Measurements from ENCODE around the gene MAEA.

The MAEA gene

GRCh38 chr4:1326751-1327525 lies 37.2 kb downstream of the MAEA start:
- H3K27ac ChIP-seq = no peak overlapping the region
- TF ChIP-seq CTCF (conservative IDR thresholded peaks at IDR 0.05) (no peak), ZFX (IDR thresholded peaks at IDR 0.05) (no peak)

GRCh38 chr4:1327526-1328266 lies 38.0 kb downstream of the MAEA start:
- no peak overlapping the region for H3K27ac ChIP-seq
- TF ChIP-seq CTCF (conservative IDR thresholded peaks at IDR 0.05) = no peak

- H3K27ac ChIP-seq = no peak overlapping the region
- no peak for TF ChIP-seq ZFX (IDR thresholded peaks at IDR 0.05)
- TF ChIP-seq CTCF (conservative IDR thresholded peaks at IDR 0.05) = no peak
Measured at GRCh38 chr4:1328267-1329155, 38.8 kb downstream of the MAEA start.

GRCh38 chr4:1329408-1330371 lies 40.0 kb downstream of the MAEA start:
- no peak overlapping the region for H3K27ac ChIP-seq
- TF ChIP-seq CTCF (conservative IDR thresholded peaks at IDR 0.05) = no peak
- no peak for TF ChIP-seq ZFX (IDR thresholded peaks at IDR 0.05)

GRCh38 chr4:1330761-1331590 lies 41.3 kb downstream of the MAEA start:
- TF ChIP-seq CTCF (conservative IDR thresholded peaks at IDR 0.05) = no peak
- no peak overlapping the region for H3K27ac ChIP-seq

All from C4-2B (cell line).